GM21786 (cell line): ENCODE data around the gene S100B.

Source experiments
- ATAC-seq: cut with Tn5 transposase; IDR thresholded peaks from one replicate; pipeline ENCODE4 v1.9.1; 2021; ENCODE audit not compliant: unreplicated experiment

S100B gene

DNA sequence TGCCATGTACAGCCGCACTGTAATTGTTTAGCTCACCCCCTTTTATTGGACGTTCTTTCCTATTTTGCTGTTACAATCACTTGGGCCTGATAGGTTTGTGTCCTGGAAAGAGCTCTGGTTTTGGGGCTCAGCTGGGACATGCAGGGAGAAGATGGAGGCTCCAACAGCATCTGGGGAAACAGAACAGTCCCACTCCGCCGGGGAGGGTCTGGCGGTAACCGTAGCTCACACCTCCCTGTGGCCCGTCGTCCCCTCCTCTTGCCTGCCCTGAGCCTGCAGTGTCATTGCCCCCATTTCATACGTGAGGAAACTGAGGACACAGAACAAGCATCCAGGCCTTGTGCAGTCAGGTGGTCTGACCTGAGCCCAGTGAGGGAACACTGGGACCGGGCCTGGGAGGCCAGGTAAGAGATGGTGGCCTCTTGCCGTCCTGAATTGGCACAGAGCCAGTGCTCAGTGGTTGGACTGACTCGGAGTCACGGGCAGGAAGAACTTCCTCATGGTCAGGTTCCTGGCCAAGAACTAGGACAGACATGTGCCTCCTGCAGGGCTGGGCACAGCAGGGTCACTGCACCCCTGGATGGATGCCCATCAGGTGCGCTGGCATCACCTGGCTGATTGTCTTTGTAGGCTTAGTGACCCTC lies 41.8 kb downstream of the S100B start:
- no peak for ATAC-seq

DNA sequence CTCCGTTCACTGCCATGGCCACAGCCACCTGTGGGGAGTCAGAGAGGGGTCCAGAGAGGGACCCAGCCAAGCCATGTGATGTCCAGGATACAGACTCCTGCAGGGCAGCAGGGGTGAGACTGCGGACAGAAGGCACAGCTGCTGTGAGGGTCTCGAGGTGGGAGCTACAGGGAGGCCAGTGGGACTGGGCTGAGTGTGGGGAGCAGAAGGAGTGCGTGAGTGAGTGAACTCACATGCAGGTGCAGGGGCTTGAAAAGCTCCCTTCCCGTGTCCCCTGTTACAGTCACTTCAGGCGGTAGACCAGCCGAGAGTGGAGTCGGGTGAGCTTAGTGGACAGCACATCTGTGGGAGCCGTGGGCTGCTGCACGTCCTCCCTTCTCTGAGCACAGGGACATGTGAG lies 42.4 kb downstream of the S100B start:
- ATAC-seq, result no peak

DNA sequence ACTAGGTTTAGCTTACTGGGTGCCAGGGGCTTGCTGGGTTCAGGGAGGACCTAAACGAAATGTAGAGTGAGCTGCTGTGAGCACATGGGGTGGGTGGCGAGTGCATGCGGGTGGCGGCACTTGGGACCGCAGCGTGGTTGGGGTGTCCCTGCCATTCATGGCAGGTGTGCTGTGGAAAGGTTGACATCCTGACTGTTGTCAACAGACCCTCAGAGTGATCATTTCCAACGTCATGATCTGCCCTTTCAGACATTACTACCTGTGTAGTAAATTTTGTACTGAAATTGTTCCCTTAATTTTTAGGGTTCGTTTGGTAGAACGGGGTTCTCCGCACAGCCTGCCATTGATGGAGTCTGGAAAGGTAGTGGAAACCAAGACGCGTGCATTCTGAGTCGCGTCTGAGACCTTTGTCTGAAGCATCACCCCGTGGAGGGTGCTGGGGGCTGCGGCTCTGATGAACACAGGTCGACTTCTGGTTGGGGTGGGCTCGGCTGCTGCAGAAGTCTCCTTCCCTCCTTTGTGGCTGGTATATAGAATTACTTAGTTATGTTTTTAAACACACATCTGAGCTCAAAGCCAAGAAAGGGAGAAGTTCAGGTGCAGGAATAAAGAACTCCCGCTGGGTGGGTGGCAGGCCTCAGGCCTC lies 43.3 kb downstream of the S100B start:
- no peak for ATAC-seq

DNA sequence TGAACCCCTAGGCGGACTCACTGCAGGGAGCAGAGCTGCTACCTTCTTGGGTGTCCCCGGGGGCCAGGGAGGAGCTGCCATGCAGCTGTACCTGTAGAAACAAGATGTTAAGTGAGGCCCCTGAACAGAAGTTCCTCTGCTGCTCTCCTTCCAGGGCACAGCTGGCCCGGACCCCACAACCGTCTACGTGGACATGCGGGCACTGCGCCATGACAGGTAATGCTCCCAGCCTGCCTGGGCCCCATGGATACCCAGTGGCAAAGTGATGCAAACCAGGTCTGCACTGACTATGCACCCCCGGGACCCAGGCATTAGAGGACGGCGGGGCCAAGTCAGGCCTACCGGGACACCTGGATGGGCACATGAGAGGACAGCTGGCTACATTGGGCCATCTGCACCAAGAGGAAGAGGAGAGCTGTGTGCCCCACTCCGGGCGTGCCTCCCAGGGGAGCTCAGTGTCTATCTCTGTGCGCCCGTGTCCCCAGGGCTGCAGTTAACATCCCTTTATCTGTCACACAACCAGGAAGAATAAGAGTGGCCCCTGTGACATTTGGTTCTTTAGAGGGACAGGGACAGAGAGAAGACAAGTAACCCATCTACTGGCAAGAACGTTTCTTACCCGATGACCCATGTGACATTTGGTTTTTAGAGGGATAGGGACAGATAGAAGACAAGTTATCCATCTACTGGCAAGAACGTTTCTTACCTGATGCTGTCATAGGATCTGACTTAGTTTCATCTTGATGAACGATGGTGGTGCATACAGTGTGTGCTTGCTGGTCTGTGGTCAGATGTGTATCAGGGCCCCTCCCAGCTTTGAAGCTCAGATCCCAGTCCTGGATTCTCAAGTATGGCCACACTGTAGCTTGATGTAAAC lies 44.1 kb downstream of the S100B start:
- no peak for ATAC-seq

DNA sequence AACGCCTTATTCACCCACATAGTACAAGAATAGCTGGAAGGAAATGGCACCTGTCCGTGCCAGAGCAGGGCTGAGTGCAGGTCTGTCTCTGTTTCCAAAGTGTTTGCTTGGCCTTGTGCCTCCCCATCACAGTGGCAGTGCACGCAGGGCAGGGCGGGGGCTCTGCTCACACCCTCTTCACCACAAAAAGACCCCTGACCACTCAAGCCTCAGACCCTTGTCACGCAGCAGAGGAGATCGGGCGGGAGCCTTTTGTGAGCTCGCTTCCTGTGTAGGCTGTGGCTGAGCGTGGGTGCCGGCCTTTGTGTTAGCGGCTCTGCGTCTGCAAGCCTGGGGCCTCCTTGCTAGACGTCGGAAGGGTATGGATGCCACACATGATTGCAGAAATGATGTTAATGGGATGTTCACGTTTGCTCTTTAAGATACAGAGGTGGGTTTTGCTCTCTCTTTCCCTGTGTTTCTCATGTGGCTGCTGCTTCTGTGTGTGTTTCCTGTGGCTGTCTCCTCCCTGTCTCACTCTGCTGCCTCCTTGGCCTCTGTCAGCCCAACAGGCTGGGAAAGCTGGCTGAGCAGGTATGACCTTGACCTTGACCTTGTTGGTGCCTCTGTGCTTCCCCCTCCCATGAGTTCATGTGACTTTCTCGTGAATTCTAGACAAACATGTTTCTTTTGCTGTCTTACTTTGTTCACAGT lies 45.4 kb downstream of the S100B start:
- no peak for ATAC-seq

DNA sequence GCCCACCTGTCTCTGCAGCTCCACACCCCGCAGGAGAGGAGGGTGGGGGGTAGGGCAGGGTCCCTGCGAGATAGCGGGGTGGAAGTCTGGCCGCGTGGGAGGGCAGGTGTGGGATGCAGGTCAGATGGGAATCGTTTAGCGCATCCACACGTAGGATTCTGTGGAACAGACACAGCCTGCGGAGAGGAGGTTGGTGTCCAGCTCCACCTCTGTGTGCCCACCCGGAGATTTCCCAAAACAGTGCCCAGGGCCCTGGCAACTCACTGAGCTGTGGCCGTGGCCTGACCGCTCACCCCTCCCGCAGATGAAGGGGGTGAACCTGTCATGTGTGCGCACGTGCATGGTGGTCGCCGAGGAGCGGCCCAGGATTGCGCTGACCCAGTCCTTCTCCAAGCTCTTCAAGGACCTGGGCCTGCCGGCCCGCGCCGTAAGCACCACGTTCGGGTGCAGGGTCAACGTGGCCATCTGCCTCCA lies 46.9 kb downstream of the S100B start:
- ATAC-seq, result no peak

DNA sequence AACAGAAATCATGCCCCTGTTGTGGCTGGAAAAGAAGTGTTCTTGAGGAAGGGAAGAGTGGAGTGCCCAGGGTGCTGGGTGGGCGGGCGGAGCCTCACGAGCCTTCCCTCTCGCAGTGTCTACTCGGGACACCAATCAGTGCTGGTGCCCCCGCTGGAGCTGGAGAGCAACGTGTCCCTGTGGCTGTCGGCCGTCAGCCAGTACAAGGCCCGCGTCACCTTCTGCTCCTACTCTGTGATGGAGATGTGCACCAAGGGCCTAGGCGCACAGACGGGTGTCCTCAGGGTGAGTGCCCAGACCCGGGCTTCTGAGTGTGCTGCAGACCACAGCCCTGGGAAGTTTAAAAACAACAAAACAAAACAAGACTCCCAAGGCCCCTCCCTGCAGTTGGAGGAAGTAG lies 47.4 kb downstream of the S100B start:
- ATAC-seq, result no peak

DNA sequence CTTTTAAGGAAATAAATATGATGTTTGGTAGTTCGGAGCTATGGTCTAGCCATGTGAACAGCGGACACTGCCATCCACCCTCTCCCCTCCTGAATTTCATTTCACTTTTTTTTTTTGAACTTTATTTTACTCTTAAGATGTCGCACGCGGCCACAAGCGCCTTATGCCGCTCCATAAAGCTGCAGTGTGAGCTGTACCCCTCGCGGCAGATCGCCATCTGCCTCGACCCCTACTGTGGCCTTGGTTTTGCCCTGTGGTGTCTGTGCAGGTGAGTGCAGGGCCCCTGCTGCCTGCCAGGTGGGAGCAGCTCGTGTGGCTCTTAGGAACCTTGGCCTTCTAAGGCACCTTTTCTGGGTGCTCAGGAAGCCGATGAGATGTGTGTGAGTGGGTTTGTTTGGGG lies 48.1 kb downstream of the S100B start:
- no peak for ATAC-seq

DNA sequence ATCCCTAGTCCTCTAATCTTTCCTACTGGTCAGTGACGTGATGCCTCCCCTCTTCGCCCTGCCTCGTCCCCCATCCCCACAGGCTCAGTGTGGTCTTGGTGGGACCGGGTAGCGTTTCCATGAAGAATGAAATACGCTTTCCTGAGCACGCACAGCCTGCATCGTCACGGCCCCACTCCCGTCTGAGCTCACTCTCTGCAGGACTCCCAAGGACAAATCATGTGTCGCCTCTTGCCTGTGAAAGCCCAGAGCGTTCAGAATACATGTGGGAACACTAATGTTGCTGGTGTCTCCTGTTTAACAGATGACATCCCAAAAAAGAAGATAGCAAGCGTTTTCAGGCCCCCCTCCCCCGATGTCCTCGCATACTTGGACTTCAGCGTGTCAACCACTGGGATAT lies 49.2 kb downstream of the S100B start:
- no peak for ATAC-seq

DNA sequence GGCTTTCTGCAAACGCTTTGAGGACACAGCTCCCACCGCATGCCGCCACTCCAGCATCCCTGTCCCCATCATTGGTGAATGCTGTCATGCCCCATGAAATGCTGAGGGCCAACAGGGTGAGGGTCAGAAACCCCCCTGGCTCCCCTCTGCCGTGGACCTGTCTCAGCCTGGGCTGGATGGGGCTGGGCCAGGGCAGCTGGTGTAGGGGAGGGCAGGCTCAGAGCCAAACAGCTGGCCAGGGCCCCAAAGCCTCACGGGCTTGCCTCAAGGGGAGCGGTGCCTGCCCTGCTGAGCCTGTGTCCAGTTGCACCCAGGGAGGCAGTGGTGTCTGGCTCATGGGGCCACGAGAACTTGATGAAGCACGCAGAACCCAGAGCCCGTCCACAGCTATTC lies 49.7 kb downstream of the S100B start:
- no peak for ATAC-seq

DNA sequence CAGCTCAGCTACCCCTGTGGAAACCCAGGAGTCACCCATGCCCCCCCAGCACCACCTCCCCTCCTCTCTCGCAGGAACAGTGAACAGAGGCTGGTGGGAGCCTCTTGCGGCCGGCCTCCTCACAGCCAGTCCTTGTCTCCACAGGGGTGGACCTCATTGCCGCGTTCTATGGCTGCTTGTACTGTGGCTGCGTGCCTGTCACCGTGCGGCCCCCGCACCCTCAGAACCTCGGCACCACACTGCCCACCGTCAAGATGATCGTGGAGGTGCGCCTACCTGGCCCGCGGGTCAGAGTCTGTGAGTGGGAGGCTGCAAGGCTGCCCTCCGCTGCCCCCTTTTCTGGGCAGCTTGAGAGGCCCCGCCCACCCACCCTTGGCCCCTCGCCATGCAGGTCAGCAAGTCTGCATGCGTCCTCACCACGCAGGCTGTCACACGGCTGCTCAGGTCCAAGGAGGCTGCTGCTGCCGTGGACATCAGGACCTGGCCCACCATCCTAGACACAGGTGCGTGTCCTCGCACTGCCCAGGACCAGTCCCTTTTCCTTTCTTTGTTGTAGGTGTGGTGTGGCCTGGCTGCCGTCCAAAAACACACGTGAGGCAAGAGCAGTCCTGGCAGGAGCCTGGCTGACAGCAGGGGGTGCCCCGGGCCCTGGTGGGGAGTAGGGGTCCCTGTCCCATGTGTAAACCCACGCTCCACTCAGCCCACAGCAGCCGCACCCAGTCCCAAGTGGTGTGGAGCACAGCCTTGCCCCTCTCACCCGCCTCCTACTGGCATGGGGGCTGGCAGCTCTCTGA lies 50.3 kb downstream of the S100B start:
- no peak for ATAC-seq

DNA sequence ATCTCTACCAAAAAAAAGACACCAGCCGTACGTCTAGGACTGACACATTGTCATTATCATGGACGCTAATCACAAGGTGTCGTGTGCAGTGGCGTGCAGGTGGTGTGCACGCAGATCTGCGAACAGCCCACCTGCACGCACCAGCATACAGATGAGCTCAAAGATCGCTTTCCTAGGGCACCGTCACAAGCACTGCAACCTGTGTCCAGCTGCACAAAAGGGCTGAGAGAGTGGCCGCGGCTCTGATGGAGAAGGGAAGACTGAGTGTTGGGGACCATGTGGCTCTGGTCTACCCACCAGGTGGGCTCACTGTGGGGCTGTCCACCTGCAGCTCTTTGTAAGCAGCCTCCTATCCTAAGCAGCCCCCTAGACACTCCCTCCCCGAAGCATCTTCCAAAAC lies 50.9 kb downstream of the S100B start:
- no peak for ATAC-seq

DNA sequence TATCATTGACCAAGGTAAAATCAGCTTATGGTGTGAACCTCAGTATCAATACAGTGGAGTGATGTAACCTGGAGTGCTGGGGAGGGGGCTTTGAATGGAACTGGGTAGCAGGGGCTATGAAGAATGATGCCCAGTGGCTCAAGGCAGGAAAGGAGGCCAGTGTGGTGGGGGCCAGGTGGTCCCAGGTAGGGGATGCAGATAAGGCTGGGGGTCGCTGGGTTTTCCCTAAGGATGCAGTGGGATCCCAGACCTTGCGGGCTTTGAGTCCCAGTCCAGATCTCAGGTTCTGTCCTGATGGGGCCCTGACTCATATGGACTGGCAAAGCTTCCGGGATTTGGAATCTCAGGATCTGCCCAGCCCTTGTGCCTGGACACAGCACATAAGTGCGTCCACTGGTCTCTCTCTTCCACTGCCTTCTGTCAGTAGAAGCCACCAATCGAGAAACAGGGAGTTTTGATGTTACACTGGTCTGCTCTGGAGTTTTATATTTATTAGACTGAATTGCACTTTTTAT lies 52.0 kb downstream of the S100B start:
- no peak for ATAC-seq

DNA sequence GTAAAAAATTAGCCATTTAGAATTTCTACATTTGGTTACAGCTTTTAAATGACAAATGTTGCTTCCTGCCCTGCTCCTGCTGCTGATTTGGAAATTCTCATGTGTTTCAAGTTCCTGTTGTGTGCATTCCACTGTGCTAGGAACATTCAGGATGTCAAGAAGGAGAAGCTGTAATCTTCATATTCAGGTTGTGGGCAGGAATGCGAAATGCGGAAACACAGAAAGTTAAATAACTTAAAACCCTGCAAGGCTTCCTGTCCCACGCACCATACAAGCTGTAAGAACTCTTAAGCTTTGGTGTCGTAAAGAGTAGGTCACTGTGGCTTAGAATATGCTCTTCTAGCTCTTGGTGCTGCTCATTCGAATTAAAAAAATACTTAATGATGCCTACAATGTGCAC lies 52.6 kb downstream of the S100B start:
- no peak for ATAC-seq

DNA sequence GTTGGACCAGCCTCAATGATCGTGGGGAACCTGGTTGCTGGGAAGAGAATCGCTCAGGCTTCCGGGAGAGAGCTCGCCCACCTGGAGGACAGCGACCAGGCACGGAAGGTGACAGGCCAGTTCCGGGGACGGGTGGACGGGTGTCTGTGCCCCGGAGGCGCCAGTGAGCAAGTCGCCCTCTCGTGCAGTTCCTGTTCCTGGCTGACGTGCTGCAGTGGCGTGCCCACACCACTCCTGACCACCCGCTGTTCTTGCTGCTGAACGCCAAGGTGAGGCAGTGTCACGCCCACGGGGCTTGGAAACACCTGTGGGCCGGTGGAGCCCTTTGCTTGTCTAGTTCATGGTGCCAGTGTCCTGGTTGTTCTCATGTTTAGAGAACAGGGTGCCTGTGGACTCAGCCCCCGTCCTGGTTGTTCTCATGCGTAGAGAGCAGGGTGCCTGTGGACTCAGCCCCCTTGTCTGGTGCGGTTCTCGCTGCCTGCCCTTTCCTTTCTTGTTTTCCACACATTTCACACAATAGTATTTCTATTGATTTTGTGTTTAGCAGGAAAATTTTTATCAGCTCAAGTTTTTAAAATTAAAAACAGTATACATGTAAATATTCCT lies 53.1 kb downstream of the S100B start:
- ATAC-seq, result no peak

DNA sequence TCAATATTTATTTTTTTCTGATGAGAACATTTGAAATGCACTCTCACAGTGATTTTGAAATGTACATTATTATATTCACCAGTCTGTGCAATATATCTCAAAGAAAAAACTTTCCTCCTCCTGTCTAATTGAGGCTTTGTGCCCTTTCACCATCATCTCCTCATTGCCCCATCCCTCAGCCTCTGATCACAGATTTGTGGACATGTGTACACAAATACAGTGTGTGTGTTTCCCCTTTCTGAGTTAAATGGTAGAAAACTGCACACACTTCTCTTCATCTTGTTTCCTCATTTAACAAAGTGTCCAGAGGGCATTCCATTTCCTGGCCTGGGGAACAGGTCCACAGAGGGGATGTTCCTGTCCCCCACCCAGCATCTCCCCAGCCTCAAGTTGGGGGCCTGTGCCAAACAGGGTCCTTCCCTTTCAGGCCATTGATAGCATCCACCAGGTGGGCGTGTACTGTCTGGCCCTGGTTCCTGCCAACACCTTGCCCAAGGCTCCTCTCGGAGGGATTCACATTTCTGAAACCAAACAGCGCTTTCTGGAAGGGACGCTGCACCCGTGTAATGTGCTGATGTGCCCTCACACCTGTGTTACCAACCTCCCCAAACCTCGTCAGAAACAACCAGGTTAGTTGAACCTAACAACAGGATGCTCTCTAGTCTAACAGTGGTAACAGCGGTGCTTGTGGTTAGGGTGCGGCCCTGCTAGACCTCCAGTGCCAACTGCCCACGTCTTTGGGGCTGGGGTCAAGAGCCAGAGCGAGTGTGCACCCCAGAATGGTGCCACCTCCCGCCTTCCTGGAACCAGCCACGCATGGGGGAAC lies 54.6 kb downstream of the S100B start:
- ATAC-seq, result no peak

DNA sequence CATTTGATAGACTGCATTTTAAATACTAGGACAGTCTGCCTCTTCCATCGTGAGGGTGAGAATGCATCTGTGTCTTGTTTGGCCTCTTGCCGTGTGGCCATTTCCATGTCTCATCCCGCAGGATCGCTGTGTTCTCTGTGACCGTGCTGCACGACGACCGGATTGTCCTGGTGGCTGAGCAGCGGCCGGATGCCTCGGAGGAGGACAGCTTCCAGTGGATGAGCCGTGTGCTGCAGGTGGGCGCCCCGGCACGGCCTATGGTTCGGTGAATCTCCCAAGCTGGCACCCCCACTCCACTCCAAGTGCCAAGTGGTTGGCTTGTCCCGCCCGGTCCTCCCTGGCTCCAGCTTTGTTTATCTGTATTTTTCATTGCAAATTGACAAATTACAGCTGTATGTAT lies 55.2 kb downstream of the S100B start:
- ATAC-seq, result no peak
